GM23338 (cell line): Measurements from ENCODE around the gene COL9A3. TPM values are rescaled to one million over a fixed set of nuclear protein-coding genes. Genes with fewer than 3 reads are reported as not detected.

ENCODE experiments used
- ATAC-seq: fragments of 200-7000 bp; cut with Tn5 transposase; 3 replicates; pipeline ENCODE4 v1.9.1; 2020
- DNase-seq: peaks from one replicate; pipeline ENCODE4 v3.0.0-alpha.2; 2015; ENCODE audit warnings: low spot score
- H2AFZ ChIP-seq: fragments of 200-600 bp; sonication (generic); 2 replicates; pipeline ENCODE4 v1.8.0; 2016; ENCODE audit warnings: antibody characterized with exemption, mild to moderate bottlenecking, moderate library complexity
- H3F3A ChIP-seq: fragments of 200-600 bp; sonication (generic); replicated peaks from 2 replicates; pipeline ENCODE4 v1.8.0; 2017; ENCODE audit warnings: antibody characterized with exemption, mixed run types, low read depth
- H3K27ac ChIP-seq: fragments of 200-600 bp; sonication (generic); 2 replicates; pipeline ENCODE4 v1.6.1; 2016; ENCODE audit warnings: low read depth
- H3K27me3 ChIP-seq: fragments of 200-600 bp; sonication (generic); 2 replicates; pipeline ENCODE4 v1.8.0; 2016; ENCODE audit warnings: mild to moderate bottlenecking, mixed run types, moderate library complexity; ENCODE audit not compliant: insufficient read depth
- H3K36me3 ChIP-seq: fragments of 200-600 bp; sonication (generic); 2 replicates; pipeline ENCODE4 v1.8.0; 2016; ENCODE audit warnings: mild to moderate bottlenecking; ENCODE audit not compliant: insufficient read depth
- H3K4me1 ChIP-seq: fragments of 200-600 bp; sonication (generic); 2 replicates; pipeline ENCODE4 v1.8.0; 2016; ENCODE audit warnings: mild to moderate bottlenecking, moderate library complexity; ENCODE audit not compliant: insufficient read depth
- H3K4me2 ChIP-seq: fragments of 200-600 bp; sonication (generic); 2 replicates; pipeline ENCODE4 v1.7.1; 2017; ENCODE audit warnings: mixed run types
- H3K4me3 ChIP-seq: fragments of 200-600 bp; sonication (generic); 2 replicates; pipeline ENCODE4 v1.6.1; 2016; ENCODE audit warnings: mixed run types
- H3K79me2 ChIP-seq: fragments of 200-600 bp; sonication (generic); replicated peaks from 2 replicates; pipeline ENCODE4 v1.8.0; 2017; ENCODE audit warnings: mild to moderate bottlenecking; ENCODE audit not compliant: insufficient read depth
- H3K9me2 ChIP-seq: fragments of 200-600 bp; sonication (generic); 2 replicates; pipeline ENCODE4 v1.8.0; 2017; ENCODE audit not compliant: insufficient read depth
- H4K20me1 ChIP-seq: fragments of 200-600 bp; sonication (generic); replicated peaks from 2 replicates; pipeline ENCODE4 v1.8.0; 2017; ENCODE audit warnings: mild to moderate bottlenecking; ENCODE audit not compliant: insufficient read depth
- H3K27ac Mint-ChIP-seq: 2 replicates; pipeline ENCODE4 v1.8.0; 2020; ENCODE audit warnings: inconsistent platforms, mild to moderate bottlenecking, moderate library complexity, mixed read lengths
- H3K27me3 Mint-ChIP-seq: 3 replicates; pipeline ENCODE4 v1.8.0; 2022; ENCODE audit warnings: low read depth, mild to moderate bottlenecking, moderate library complexity, mixed read lengths, inconsistent platforms; ENCODE audit not compliant: insufficient read depth, poor library complexity
- H3K36me3 Mint-ChIP-seq: 3 replicates; pipeline ENCODE4 v1.8.0; 2021; ENCODE audit warnings: low read depth, mild to moderate bottlenecking, inconsistent platforms, moderate library complexity, mixed read lengths
- H3K4me1 Mint-ChIP-seq: 3 replicates; pipeline ENCODE4 v1.8.0; 2020; ENCODE audit warnings: mild to moderate bottlenecking, inconsistent platforms, mixed read lengths
- H3K4me3 Mint-ChIP-seq: 3 replicates; pipeline ENCODE4 v1.8.0; 2021; ENCODE audit warnings: moderate library complexity, mild to moderate bottlenecking, inconsistent platforms, mixed read lengths
- H3K9me3 Mint-ChIP-seq: 3 replicates; pipeline ENCODE4 v1.8.0; 2020; ENCODE audit warnings: moderate library complexity, mild to moderate bottlenecking, inconsistent platforms, mixed read lengths
- ETS1 ChIP-seq: IDR thresholded peaks from 2 replicates; pipeline ENCODE4 v1.6.1; 2016; ENCODE audit warnings: antibody characterized with exemption
- EZH2 ChIP-seq: fragments of 200-600 bp; sonication (generic); IDR thresholded peaks from one replicate; pipeline ENCODE4 v1.8.0; 2017; ENCODE audit warnings: antibody characterized with exemption, mild to moderate bottlenecking, low read depth; ENCODE audit not compliant: unreplicated experiment
- JUNB ChIP-seq: IDR thresholded peaks from one replicate; pipeline ENCODE4 v1.6.1; 2016; ENCODE audit warnings: antibody characterized with exemption; ENCODE audit not compliant: unreplicated experiment
- POLR2AphosphoS5 ChIP-seq: IDR thresholded peaks from 2 replicates; pipeline ENCODE4 v1.6.1; 2016; ENCODE audit warnings: antibody characterized with exemption, low read depth
- ZNF462 ChIP-seq: fragments of 250-450 bp; sonication (Bioruptor Pico); IDR thresholded peaks from 2 replicates; pipeline ENCODE4 v1.5.0; 2020; ENCODE audit warnings: mild to moderate bottlenecking, moderate library complexity
- polyA plus RNA-seq: library from polyadenylated mRNA; unstranded; fragments of >200 nt; fragmentation: Nextera tagmentation; extraction: Ambion mirVana; gene quantifications from 2 replicates; pipeline ENCODE4 v1.2.1, GENCODE V29; 2016
- total RNA-seq: library from RNA; depleted of rRNA; stranded (reverse); fragments of >200 nt; shearing (Covaris generic); gene quantifications from 2 replicates; pipeline ENCODE4 v1.2.3, GENCODE V29; 2014
- TF ChIP-seq, protein P1 (sequence below), 2 experiments: fragments of 200-600 bp in 1 of 2; sonication (generic) in 1 of 2; conservative IDR thresholded peaks; 2 replicates each; pipeline versions ENCODE4 v1.5.1 to v1.6.1; 2016 to 2017; ENCODE audit warnings: antibody characterized with exemption in 2 of 2, low read depth in 2 of 2, mild to moderate bottlenecking in 2 of 2, moderate library complexity in 1 of 2

The COL9A3 gene
- total and polyA plus RNA-seq, 2 experiments from 2014 or later, result 74.9 to 113 TPM

DNA sequence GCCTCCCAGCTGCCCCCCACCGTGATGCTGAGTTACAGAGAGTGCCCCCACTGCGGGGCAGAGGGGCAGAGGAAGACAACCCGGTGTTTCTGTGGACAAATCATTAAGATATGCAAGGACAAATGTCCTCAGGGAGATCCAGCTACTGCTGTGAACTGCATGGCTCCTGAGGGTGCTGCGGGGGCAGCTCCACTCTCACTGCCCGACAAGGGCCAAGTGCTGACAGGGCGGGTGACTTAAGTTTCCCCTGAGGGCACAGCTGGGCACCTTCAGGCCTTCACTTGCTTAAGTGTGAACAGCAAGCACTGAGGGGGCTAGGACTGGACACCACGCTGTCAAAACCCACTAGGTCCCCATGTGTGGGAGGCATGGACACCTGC is 71.0 kb downstream of the COL9A3 start (continued):
- TF ChIP-seq ZNF462 (CRISPR knock-in tag) (no peak), JUNB (no peak), POLR2AphosphoS5 (no peak)
- TF ChIP-seq, protein P1, sequence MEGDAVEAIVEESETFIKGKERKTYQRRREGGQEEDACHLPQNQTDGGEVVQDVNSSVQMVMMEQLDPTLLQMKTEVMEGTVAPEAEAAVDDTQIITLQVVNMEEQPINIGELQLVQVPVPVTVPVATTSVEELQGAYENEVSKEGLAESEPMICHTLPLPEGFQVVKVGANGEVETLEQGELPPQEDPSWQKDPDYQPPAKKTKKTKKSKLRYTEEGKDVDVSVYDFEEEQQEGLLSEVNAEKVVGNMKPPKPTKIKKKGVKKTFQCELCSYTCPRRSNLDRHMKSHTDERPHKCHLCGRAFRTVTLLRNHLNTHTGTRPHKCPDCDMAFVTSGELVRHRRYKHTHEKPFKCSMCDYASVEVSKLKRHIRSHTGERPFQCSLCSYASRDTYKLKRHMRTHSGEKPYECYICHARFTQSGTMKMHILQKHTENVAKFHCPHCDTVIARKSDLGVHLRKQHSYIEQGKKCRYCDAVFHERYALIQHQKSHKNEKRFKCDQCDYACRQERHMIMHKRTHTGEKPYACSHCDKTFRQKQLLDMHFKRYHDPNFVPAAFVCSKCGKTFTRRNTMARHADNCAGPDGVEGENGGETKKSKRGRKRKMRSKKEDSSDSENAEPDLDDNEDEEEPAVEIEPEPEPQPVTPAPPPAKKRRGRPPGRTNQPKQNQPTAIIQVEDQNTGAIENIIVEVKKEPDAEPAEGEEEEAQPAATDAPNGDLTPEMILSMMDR (conservative IDR thresholded peaks at IDR 0.05; ENCODE audit: low read depth in 2 of 2), result no peak

DNA sequence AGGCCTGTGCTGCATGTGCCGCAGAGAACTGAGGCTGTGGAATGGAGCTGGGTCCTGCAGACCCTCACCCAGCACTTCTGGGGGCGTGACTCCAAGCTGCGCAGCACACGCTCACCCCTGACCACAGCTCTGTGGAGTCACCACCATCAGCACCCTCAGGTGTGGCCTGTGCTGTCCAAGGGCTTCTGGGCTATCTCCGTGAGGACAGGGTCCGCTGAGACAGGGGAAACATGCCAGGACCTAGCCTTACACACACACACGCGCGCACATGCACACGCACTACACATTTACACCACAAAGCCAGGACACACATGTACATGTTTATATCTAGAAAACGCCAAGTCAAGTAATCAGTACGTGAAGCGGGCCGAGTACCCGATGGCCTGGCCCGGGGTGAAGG is 71.6 kb downstream of the COL9A3 start:
- Mint-ChIP-seq H3K9me3 (no peaks in the 10 kb centered on the region), H3K27me3 (peaks cover 17% of the 10 kb centered on the region), H3K4me1 (peaks cover 35% of the 10 kb centered on the region), H3K36me3 (peaks cover 73% of the 10 kb centered on the region), H3K27ac (peak overlapping the region; percentile 59; the same call in 1 of the 2 replicates), H3K4me3 (no peak overlapping the region)
- no peak for ATAC-seq
- H3K9me2 ChIP-seq, result no peaks in the 10 kb centered on the region
- no peak for DNase-seq
- H3K27me3 ChIP-seq, result no peaks in the 10 kb centered on the region
- no peak overlapping the region for H3K27ac ChIP-seq
- peaks cover 85% of the 10 kb centered on the region; the same call in 1 of the 2 replicates for H3F3A ChIP-seq
- H3K4me3 ChIP-seq, result no peak overlapping the region
- TF ChIP-seq ETS1 (no peak), EZH2 (no peak)
- peaks cover 27% of the 10 kb centered on the region for H4K20me1 ChIP-seq
- H2AFZ ChIP-seq, result no peak overlapping the region
- H3K4me1 ChIP-seq, result peaks cover 18% of the 10 kb centered on the region
- H3K36me3 ChIP-seq, result peaks cover 64% of the 10 kb centered on the region
- H3K79me2 ChIP-seq, result no peaks in the 10 kb centered on the region
- H3K4me2 ChIP-seq, result no peak overlapping the region
